Small intestine (tissue), 7 donors: ENCODE results near the gene OR4D2. TPM values are rescaled to one million over a fixed set of nuclear protein-coding genes. Genes with fewer than 3 reads are reported as not detected.
A peak's percentile ranks its signal among the peaks of the same experiment; 100 is the strongest.

Experiments
- DNase-seq, 2 donors: peaks; one replicate each; pipeline versions ENCODE4 v3.0.0 to v3.0.0-alpha.2; 2013
- FAIRE-seq: peaks from 2 replicates; lab custom pipeline; 2012; peaks lifted over from hg19 to GRCh38; lab: Jason Lieb, UNC
- H3K27ac ChIP-seq, 3 donors: one replicate each; pipeline ENCODE4 v1.5.1; 2013; ENCODE audit warnings: low read length in 2 of 3, mild to moderate bottlenecking in 2 of 3, control low read depth in 1 of 3, inconsistent platforms in 1 of 3, low read depth in 1 of 3, moderate library complexity in 1 of 3
- H3K27me3 ChIP-seq, 3 donors: one replicate each; pipeline ENCODE4 v1.6.1; 2013; ENCODE audit warnings: low read length in 3 of 3, inconsistent platforms in 1 of 3; ENCODE audit not compliant: control insufficient read depth in 3 of 3, insufficient read depth in 3 of 3
- H3K36me3 ChIP-seq, 3 donors: one replicate each; pipeline ENCODE4 v1.6.1; 2013; ENCODE audit warnings: low read length in 3 of 3, inconsistent platforms in 1 of 3, low read depth in 1 of 3, mild to moderate bottlenecking in 1 of 3, moderate library complexity in 1 of 3; ENCODE audit not compliant: control insufficient read depth in 3 of 3, insufficient read depth in 2 of 3
- H3K4me1 ChIP-seq, 3 donors: one replicate each; pipeline ENCODE4 v1.6.1; 2013; ENCODE audit warnings: low read length in 2 of 3, inconsistent platforms in 1 of 3, low read depth in 1 of 3, mild to moderate bottlenecking in 1 of 3, moderate library complexity in 1 of 3; ENCODE audit not compliant: control insufficient read depth in 3 of 3, insufficient read depth in 2 of 3
- H3K4me3 ChIP-seq, 3 donors: one replicate each; pipeline ENCODE4 v1.5.1; 2013; ENCODE audit warnings: low read length in 3 of 3, control low read depth in 1 of 3, inconsistent platforms in 1 of 3, low read depth in 1 of 3, mild to moderate bottlenecking in 1 of 3, moderate library complexity in 1 of 3
- H3K9me3 ChIP-seq, 2 donors: one replicate each; pipeline ENCODE4 v1.6.1; 2013; ENCODE audit warnings: low read depth in 1 of 2, low read length in 1 of 2; ENCODE audit not compliant: control insufficient read depth in 2 of 2, insufficient read depth in 1 of 2
- WGBS, 3 donors: extraction: QIAGEN DNeasy Blood & Tissue Kit; methylation state at CpG; one replicate each; pipeline ENCODE4 v1.1.7; 2013; 5-methylcytosine and 5-hydroxymethylcytosine counted together
- polyA plus RNA-seq, 4 donors: library from polyadenylated mRNA; stranded (reverse) in 3 of 4; unstranded in 1 of 4; fragments of 200-250 nt in 3 of 4; fragments of 120-200 nt in 1 of 4; gene quantifications; one replicate each; pipeline versions ENCODE4 v1.2.1 to v1.2.3, GENCODE V29; 2013
- donor health status: healthy with polysubstance abuse.
- donor health status: control.
- donor health status: control.
- donor health status: Bipolar disorder and iron deficiency.
- donor health status: healthy.

OR4D2 gene
- polyA plus RNA-seq, 4 donors: not detected

- H3K4me1 ChIP-seq: no peaks in the 10 kb centered on the region
- H3K27ac ChIP-seq: no peak overlapping the region
- no peak for FAIRE-seq
- WGBS, 3 donors: 2 to 9% (median 6%) methylated on average over 63 to 65 of the region's 65 CpGs
- H3K9me3 ChIP-seq: no peaks in the 10 kb centered on the region
- H3K27me3 ChIP-seq: peaks cover 9 to 50% (median 14%) of the 10 kb centered on the region in 3 donors
- DNase-seq: peak in 1 of 2 donors; percentile 24
- no peaks in the 10 kb centered on the region for H3K36me3 ChIP-seq
- H3K4me3 ChIP-seq: peak overlapping the region in 2 of 3 donors; percentile 0 to 38
Observed at GRCh38 chr17:58156839-58157803, 9.7 kb upstream of the OR4D2 start.

GRCh38 chr17:58158181-58158580, 8.6 kb upstream of the OR4D2 start:
- WGBS, 3 donors: 61 to 77% (median 69%) methylated on average over 2 of the region's 2 CpGs
- Histone ChIP-seq H3K9me3 (no peaks in the 10 kb centered on the region), H3K4me1 (no peaks in the 10 kb centered on the region), H3K4me3 (no peak overlapping the region), H3K27ac (no peak overlapping the region), H3K36me3 (no peaks in the 10 kb centered on the region), H3K27me3 (peaks cover 9 to 44% (median 16%) of the 10 kb centered on the region in 3 donors)
- no peak for DNase-seq
- FAIRE-seq: no peak

- 65 to 75% (median 65%) methylated on average over 3 of the region's 3 CpGs for WGBS, 3 donors
- H3K27me3 ChIP-seq: peaks cover 0 to 33% (median 13%) of the 10 kb centered on the region in 3 donors
- H3K9me3 ChIP-seq: no peaks in the 10 kb centered on the region
- no peak overlapping the region for H3K4me3 ChIP-seq
- no peaks in the 10 kb centered on the region for H3K36me3 ChIP-seq
- H3K4me1 ChIP-seq: no peaks in the 10 kb centered on the region
- FAIRE-seq: no peak
- H3K27ac ChIP-seq: no peak overlapping the region
- DNase-seq: no peak
Observed at GRCh38 chr17:58161566-58161965, 5.2 kb upstream of the OR4D2 start.

- Histone ChIP-seq H3K27me3 (peaks cover 0 to 13% (median 8%) of the 10 kb centered on the region in 3 donors), H3K27ac (no peak overlapping the region), H3K9me3 (no peaks in the 10 kb centered on the region), H3K4me1 (no peaks in the 10 kb centered on the region), H3K4me3 (no peak overlapping the region), H3K36me3 (no peaks in the 10 kb centered on the region)
- DNase-seq (no peak), FAIRE-seq (no peak)
- 6 to 12% (median 11%) methylated on average over 2 of the region's 2 CpGs for WGBS, 3 donors
Observed at GRCh38 chr17:58165981-58166380, 801 bp upstream of the OR4D2 start.

GRCh38 chr17:58170622-58171021, 3.8 kb downstream of the OR4D2 start:
- H3K27ac ChIP-seq: no peak overlapping the region
- H3K9me3 ChIP-seq: no peaks in the 10 kb centered on the region
- WGBS, 3 donors: 45 to 64% (median 47%) methylated on average over 4 of the region's 4 CpGs
- H3K4me1 ChIP-seq: no peaks in the 10 kb centered on the region
- no peak for FAIRE-seq
- H3K4me3 ChIP-seq: no peak overlapping the region
- peaks cover 0 to 2% (median 2%) of the 10 kb centered on the region in 3 donors for H3K27me3 ChIP-seq
- DNase-seq: no peak
- no peaks in the 10 kb centered on the region for H3K36me3 ChIP-seq

GRCh38 chr17:58172369-58173071, 5.7 kb downstream of the OR4D2 start:
- no peaks in the 10 kb centered on the region for H3K36me3 ChIP-seq
- DNase-seq (peak; percentile 31 to 40), FAIRE-seq (no peak)
- no peaks in the 10 kb centered on the region for H3K9me3 ChIP-seq
- peaks cover 0 to 2% (median 2%) of the 10 kb centered on the region in 3 donors for H3K27me3 ChIP-seq
- WGBS, 3 donors: 38 to 47% (median 42%) methylated on average over 2 of the region's 2 CpGs
- H3K27ac ChIP-seq: no peak overlapping the region
- H3K4me3 ChIP-seq: no peak overlapping the region
- no peaks in the 10 kb centered on the region for H3K4me1 ChIP-seq

GRCh38 chr17:58174871-58175270, 8.1 kb downstream of the OR4D2 start:
- no peak overlapping the region for H3K4me3 ChIP-seq
- DNase-seq (no peak), FAIRE-seq (no peak)
- no peak overlapping the region for H3K27ac ChIP-seq
- 41 to 51% (median 46%) methylated on average over 3 of the region's 3 CpGs for WGBS, 3 donors
- H3K27me3 ChIP-seq: no peaks in the 10 kb centered on the region
- H3K9me3 ChIP-seq: no peaks in the 10 kb centered on the region
- H3K4me1 ChIP-seq: peaks cover 0 to 16% (median 0%) of the 10 kb centered on the region in 3 donors
- H3K36me3 ChIP-seq: no peaks in the 10 kb centered on the region

GRCh38 chr17:58176200-58176599, 9.4 kb downstream of the OR4D2 start:
- H3K4me3 ChIP-seq: no peak overlapping the region
- no peaks in the 10 kb centered on the region for H3K36me3 ChIP-seq
- no peak overlapping the region for H3K27ac ChIP-seq
- 39 to 40% (median 40%) methylated on average over 7 of the region's 7 CpGs for WGBS, 3 donors
- H3K4me1 ChIP-seq: peaks cover 0 to 22% (median 0%) of the 10 kb centered on the region in 3 donors
- no peaks in the 10 kb centered on the region for H3K27me3 ChIP-seq
- FAIRE-seq (no peak), DNase-seq (peak in 1 of 2 donors; percentile 25)
- H3K9me3 ChIP-seq: no peaks in the 10 kb centered on the region
